H1 (cell line): Measurements from ENCODE around the gene FGFRL1. TPM values are rescaled to one million over a fixed set of nuclear protein-coding genes. Genes with fewer than 3 reads are reported as not detected.

Source experiments
- KDM1A ChIP-seq: fragments of 200-600, 300-600 bp; sonication (generic); IDR thresholded peaks from 2 replicates; pipeline ENCODE4 v1.7.1; 2016; ENCODE audit warnings: mild to moderate bottlenecking, low read length, borderline replicate concordance
- NANOG ChIP-seq: IDR thresholded peaks from 2 replicates; pipeline ENCODE4 v1.6.1; 2011; ENCODE audit warnings: low read length, low read depth, mild to moderate bottlenecking, inconsistent platforms; ENCODE audit not compliant: insufficient read depth, poor library complexity, severe bottlenecking
- SIN3A ChIP-seq, 2 experiments: IDR thresholded peaks in 1 of 2; conservative IDR thresholded peaks in 1 of 2; 2 replicates each; pipeline ENCODE4 v1.6.1; 2011 to 2012; ENCODE audit warnings: low read length in 2 of 2, improper control_type of control experiment in 1 of 2, low read depth in 1 of 2, mild to moderate bottlenecking in 1 of 2
- SRF ChIP-seq: IDR thresholded peaks from 2 replicates; pipeline ENCODE4 v1.6.1; 2011; ENCODE audit warnings: mild to moderate bottlenecking, low read depth, low read length, moderate library complexity
- polyA plus RNA-seq, 7 experiments: library from polyadenylated mRNA; depleted of rRNA in 3 of 7; stranded (reverse) in 5 of 7; unstranded in 2 of 7; fragments of >200 nt in 5 of 7; fragments of 200-250 nt in 2 of 7; gene quantifications; 1 replicate in 5 of 7; 2 replicates in 1 of 7; 4 replicates in 1 of 7; pipeline versions ENCODE4 v1.2.1 to v1.2.3, GENCODE V29; 2011 to 2013; ENCODE audit warnings: missing spikeins in 2 of 7, mixed read lengths in 2 of 7
- total RNA-seq: library from RNA; stranded (reverse); fragmentation: NEBNext Ultra II Directional; extraction: Animal tissue kit (Norgen Biotek cat#: 25700); gene quantifications from 2 replicates; pipeline ENCODE4 v1.2.1, GENCODE V29; 2021
- TF ChIP-seq, protein P1 (sequence below), 3 experiments: IDR thresholded peaks; 1 replicate in 2 of 3; 2 replicates in 1 of 3; pipeline versions ENCODE4 v1.5.1 to v1.6.1; 2011; ENCODE audit warnings: low read length in 3 of 3, mild to moderate bottlenecking in 3 of 3, inconsistent platforms in 2 of 3, low read depth in 1 of 3, moderate library complexity in 1 of 3; ENCODE audit not compliant: insufficient read depth in 1 of 3; ENCODE audit errors: control extremely low read depth in 1 of 3

Gene FGFRL1
- total and polyA plus RNA-seq, 2 of the 8 experiments (the other 6 are each of a cell fraction or from before 2014, with no cell fraction given), result 18.9 to 34.6 TPM

DNA sequence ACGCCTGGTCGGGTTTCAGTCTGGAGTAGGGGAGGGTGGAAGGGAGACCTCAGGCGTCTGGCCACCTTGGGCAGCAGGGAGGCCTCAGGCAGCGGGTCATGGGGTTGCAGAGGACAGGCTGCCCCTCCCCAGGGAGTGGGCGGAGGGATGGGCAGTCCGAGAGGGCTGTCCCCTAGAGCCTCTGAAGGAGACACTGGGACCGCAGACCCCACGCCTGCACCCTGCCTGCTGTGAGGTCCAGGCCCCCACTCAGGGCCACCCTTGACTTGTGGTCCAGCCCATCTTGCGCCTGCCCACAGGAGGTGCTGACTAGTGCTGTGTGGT lies 16.5 kb downstream of the FGFRL1 start (continued):
- TF ChIP-seq, protein P1, sequence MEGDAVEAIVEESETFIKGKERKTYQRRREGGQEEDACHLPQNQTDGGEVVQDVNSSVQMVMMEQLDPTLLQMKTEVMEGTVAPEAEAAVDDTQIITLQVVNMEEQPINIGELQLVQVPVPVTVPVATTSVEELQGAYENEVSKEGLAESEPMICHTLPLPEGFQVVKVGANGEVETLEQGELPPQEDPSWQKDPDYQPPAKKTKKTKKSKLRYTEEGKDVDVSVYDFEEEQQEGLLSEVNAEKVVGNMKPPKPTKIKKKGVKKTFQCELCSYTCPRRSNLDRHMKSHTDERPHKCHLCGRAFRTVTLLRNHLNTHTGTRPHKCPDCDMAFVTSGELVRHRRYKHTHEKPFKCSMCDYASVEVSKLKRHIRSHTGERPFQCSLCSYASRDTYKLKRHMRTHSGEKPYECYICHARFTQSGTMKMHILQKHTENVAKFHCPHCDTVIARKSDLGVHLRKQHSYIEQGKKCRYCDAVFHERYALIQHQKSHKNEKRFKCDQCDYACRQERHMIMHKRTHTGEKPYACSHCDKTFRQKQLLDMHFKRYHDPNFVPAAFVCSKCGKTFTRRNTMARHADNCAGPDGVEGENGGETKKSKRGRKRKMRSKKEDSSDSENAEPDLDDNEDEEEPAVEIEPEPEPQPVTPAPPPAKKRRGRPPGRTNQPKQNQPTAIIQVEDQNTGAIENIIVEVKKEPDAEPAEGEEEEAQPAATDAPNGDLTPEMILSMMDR (IDR thresholded peaks at IDR 0.05; ENCODE audit: control extremely low read depth in 1 of 3, insufficient read depth in 1 of 3, low read depth in 1 of 3, low read length in 3 of 3), result no peak
- TF ChIP-seq SRF (no peak), NANOG (no peak), SIN3A (conservative IDR thresholded peaks at IDR 0.05 in 1 of 2, IDR thresholded peaks at IDR 0.05 in 1 of 2; ENCODE audit: low read depth in 1 of 2, low read length in 2 of 2) (no peak), KDM1A (no peak)
